Peyer's patch (tissue), 4 donors: ENCODE results near the gene CACHD1. TPM values are rescaled to one million over a fixed set of nuclear protein-coding genes. Genes with fewer than 3 reads are reported as not detected.

ENCODE experiments used
- DNase-seq, 3 donors: peaks; one replicate each; pipeline ENCODE4 v3.0.0-alpha.2; 2017 to 2019
- H3K27ac ChIP-seq, 4 donors: fragments of 200-600 bp; sonication (generic); one replicate each; pipeline ENCODE4 v1.5.1; 2016 to 2019
- H3K27me3 ChIP-seq, 2 donors: fragments of 200-600 bp; sonication (generic); one replicate each; pipeline ENCODE4 v1.5.1; 2019
- H3K36me3 ChIP-seq, 3 donors: fragments of 200-600 bp; sonication (generic); one replicate each; pipeline ENCODE4 v1.5.1; 2016 to 2019
- H3K4me1 ChIP-seq, 4 donors: fragments of 200-600 bp; sonication (generic); one replicate each; pipeline ENCODE4 v1.5.1; 2016 to 2019
- H3K4me3 ChIP-seq, 4 donors: fragments of 200-600 bp; sonication (generic); 1 replicate in 3 of 4; 2 replicates in 1 of 4; pipeline ENCODE4 v1.5.1; 2016 to 2019; ENCODE audit warnings: mild to moderate bottlenecking in 1 of 4
- H3K9me3 ChIP-seq, 4 donors: fragments of 200-600 bp; sonication (generic); one replicate each; pipeline ENCODE4 v1.5.1; 2016 to 2019; ENCODE audit warnings: mild to moderate bottlenecking in 1 of 4
- CTCF ChIP-seq, 6 experiments: fragments of 450-650 bp in 4 of 6; fragments of 200-600 bp in 2 of 6; sonication (generic) in 1 of 6; IDR thresholded peaks; one replicate each; pipeline ENCODE4 v1.5.1; 2017 to 2019; ENCODE audit warnings: antibody characterized with exemption in 6 of 6, mild to moderate bottlenecking in 3 of 6, moderate library complexity in 1 of 6
- POLR2A ChIP-seq, 2 donors: fragments of 450-650 bp; IDR thresholded peaks; one replicate each; pipeline ENCODE4 v1.5.1; 2017; ENCODE audit warnings: antibody characterized with exemption in 2 of 2, mild to moderate bottlenecking in 2 of 2, moderate library complexity in 2 of 2
- total RNA-seq, 4 donors: library from RNA; depleted of rRNA; stranded (reverse); fragments of >200 nt; gene quantifications; one replicate each; pipeline ENCODE4 v1.1.0, GENCODE V29; 2016

Gene CACHD1
- total RNA-seq, 4 donors from 2014 or later = 3.3 to 10.7 (median 6.3) TPM

GRCh38 chr1:64570267-64570855 is 100.4 kb downstream of the CACHD1 start:
- no peaks in the 10 kb centered on the region for H3K4me1 ChIP-seq
- TF ChIP-seq CTCF (IDR thresholded peaks at IDR 0.05) = no peak
- no peak for TF ChIP-seq POLR2A (IDR thresholded peaks at IDR 0.05)
- H3K27me3 ChIP-seq = no peaks in the 10 kb centered on the region
- H3K27ac ChIP-seq = no peak overlapping the region
- H3K4me3 ChIP-seq = no peak overlapping the region
- no peaks in the 10 kb centered on the region for H3K9me3 ChIP-seq
- no peak for DNase-seq
- no peaks in the 10 kb centered on the region for H3K36me3 ChIP-seq

GRCh38 chr1:64572222-64572900 is 102.4 kb downstream of the CACHD1 start:
- Histone ChIP-seq H3K4me3 (no peak overlapping the region), H3K27me3 (no peaks in the 10 kb centered on the region), H3K36me3 (no peaks in the 10 kb centered on the region), H3K27ac (no peak overlapping the region), H3K4me1 (no peaks in the 10 kb centered on the region), H3K9me3 (no peaks in the 10 kb centered on the region)
- TF ChIP-seq POLR2A (IDR thresholded peaks at IDR 0.05) = no peak
- no peak for TF ChIP-seq CTCF (IDR thresholded peaks at IDR 0.05)
- no peak for DNase-seq

- TF ChIP-seq POLR2A (IDR thresholded peaks at IDR 0.05) = no peak
- no peak for TF ChIP-seq CTCF (IDR thresholded peaks at IDR 0.05)
- H3K27me3 ChIP-seq = no peaks in the 10 kb centered on the region
- DNase-seq = no peak
- H3K4me3 ChIP-seq = no peak overlapping the region
- no peaks in the 10 kb centered on the region for H3K9me3 ChIP-seq
- H3K36me3 ChIP-seq = no peaks in the 10 kb centered on the region
- H3K27ac ChIP-seq = no peak overlapping the region
- H3K4me1 ChIP-seq = no peaks in the 10 kb centered on the region
Measured at GRCh38 chr1:64574301-64574700, 104.4 kb downstream of the CACHD1 start.

- no peak for DNase-seq
- no peak for TF ChIP-seq POLR2A (IDR thresholded peaks at IDR 0.05)
- no peak for TF ChIP-seq CTCF (IDR thresholded peaks at IDR 0.05)
- Histone ChIP-seq H3K9me3 (no peaks in the 10 kb centered on the region), H3K4me1 (no peaks in the 10 kb centered on the region), H3K4me3 (no peak overlapping the region), H3K27ac (no peak overlapping the region), H3K27me3 (no peaks in the 10 kb centered on the region), H3K36me3 (no peaks in the 10 kb centered on the region)
Measured at GRCh38 chr1:64575881-64576676, 106.2 kb downstream of the CACHD1 start.

GRCh38 chr1:64578270-64578973 is 108.5 kb downstream of the CACHD1 start:
- H3K36me3 ChIP-seq = no peaks in the 10 kb centered on the region
- no peak for TF ChIP-seq CTCF (IDR thresholded peaks at IDR 0.05)
- no peak for TF ChIP-seq POLR2A (IDR thresholded peaks at IDR 0.05)
- no peaks in the 10 kb centered on the region for H3K9me3 ChIP-seq
- DNase-seq = no peak
- H3K4me3 ChIP-seq = no peak overlapping the region
- H3K27me3 ChIP-seq = no peaks in the 10 kb centered on the region
- H3K27ac ChIP-seq = no peak overlapping the region
- no peaks in the 10 kb centered on the region for H3K4me1 ChIP-seq
